Measurements from ENCODE around the gene SPEF2. TPM values are rescaled to one million over a fixed set of nuclear protein-coding genes. Genes with fewer than 3 reads are reported as not detected.

Gene SPEF2
- total RNA-seq, 1 donor from 2014 or later, result 11.8 TPM

DNA sequence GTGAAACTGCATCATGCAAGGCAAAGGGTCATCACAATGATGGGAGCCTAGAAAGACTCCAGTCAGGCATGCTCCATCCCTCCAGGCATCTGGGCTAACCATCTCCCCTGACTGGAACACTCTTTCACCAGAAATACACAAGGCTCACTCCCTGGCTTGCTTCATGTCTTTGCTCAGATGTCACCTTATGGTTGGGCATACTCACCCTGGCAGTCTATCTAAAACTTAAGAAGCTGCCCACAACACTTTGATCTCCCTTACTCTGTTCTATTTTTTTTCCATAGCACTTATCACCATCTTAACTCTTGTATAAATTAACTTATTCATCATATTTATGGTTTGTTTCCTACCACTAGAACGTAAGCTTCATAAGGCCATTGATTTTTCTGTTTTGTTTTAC is 90.0 kb downstream of the SPEF2 start:
- DNase-seq (ENCODE audit: low spot score), result no peak

DNA sequence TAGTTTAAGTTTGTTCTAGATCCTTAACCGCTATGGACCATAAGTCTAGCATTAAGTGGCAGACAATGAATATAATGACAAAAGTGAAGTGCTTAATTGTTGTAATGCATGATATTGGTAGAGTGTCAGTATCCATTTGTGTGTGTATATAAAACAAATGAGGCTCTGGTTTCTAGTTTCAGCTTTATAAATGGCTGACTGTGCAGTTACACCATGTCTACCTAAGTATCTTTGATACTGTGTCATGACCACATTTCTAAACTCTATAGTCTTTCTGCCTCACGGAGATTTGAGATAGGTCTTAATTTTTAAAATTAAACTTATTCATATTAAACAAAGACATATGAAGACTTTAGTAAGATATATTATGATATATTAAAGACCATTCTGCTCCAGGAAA is 92.0 kb downstream of the SPEF2 start:
- DNase-seq (ENCODE audit: low spot score), result no peak

DNA sequence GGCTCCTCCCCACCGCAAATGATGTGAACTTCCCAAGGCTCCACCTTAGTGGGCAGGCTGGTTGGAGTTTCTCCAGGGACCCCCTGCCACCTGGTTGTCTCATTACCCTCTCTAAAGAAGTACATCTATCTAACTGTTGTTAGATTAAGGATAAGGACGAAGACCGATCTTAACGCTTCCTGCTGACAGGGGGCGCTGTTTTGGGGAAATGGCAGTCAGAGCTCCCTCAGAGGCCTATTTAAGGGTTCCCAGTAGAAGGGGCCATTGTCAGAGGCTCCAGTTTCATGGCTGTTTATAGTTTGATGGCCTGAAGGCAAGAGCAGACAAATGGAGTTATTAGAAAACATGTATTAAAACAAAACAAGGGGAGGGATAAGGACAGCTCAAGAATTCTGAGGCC is 100.1 kb downstream of the SPEF2 start:
- no peak for DNase-seq (ENCODE audit: low spot score)

GRCh38 chr5:35735718-35736117 is 118.1 kb downstream of the SPEF2 start:
- no peak for DNase-seq (ENCODE audit: low spot score)

GRCh38 chr5:35736280-35736679 is 118.6 kb downstream of the SPEF2 start:
- no peak for DNase-seq (ENCODE audit: low spot score)

- no peak for DNase-seq (ENCODE audit: low spot score)
These were observed 123.6 kb downstream of the SPEF2 start for GRCh38 chr5:35741126-35741716.

DNA sequence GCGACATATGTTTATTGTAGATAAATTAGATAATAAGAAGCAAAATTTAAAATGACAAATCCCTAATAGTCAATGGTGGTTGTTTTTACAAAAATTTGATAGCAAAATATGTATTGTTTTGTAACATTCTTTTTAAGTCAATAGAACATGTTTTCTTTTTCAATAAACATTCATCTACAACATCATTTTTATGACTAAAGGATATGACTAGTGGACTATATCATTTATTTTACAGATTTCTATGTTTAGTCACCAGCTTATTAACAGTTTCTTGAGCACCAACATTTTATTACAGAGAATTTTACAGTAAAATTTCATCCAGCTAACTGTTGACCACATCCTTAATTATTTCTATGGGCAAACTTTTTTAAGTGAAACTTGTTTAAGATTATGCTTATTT is 124.3 kb downstream of the SPEF2 start:
- DNase-seq (ENCODE audit: low spot score), result no peak

GRCh38 chr5:35743644-35744043 is 126.0 kb downstream of the SPEF2 start:
- no peak for DNase-seq (ENCODE audit: low spot score)

GRCh38 chr5:35745193-35745592 is 127.5 kb downstream of the SPEF2 start:
- no peak for DNase-seq (ENCODE audit: low spot score)

DNA sequence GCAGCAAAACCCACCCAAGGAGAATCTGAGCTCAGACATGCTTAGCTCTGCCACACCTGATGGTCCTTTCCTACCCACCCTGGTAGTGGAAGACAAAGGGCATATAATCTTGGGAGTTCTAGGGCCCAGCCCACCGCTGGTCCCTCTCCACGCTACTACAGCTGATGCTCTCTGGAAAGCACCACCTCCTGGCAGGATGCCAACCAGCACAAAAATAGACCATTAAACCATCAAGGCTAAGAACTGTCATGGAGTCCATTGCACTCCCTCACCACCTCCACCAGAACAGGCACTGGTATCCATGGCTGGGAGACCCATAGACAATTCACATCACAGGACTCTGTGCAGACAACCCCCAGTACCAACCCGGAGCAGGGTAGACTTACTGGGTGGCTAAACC is 128.0 kb downstream of the SPEF2 start:
- no peak for DNase-seq (ENCODE audit: low spot score)

- no peak for DNase-seq (ENCODE audit: low spot score)
These were observed 134.3 kb downstream of the SPEF2 start for GRCh38 chr5:35752012-35752411.

DNA sequence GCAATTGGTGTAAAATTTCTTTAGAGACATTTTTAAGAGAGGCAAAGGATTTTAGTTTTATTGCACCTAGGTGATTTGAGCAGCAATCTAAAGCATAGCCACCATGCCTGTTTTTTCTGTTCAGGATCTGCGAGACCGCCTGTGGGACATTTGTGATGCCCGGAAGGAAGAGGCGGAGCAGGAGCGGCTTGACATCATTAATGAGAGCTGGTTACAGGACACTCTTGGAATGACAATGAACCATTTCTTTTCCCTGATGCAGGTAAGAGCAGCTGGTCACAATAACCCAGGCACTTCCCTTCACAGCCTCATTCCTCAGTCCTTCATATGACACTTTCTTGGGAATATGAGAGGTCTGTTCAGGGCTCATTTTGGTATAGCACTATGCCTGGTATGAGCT is 135.8 kb downstream of the SPEF2 start:
- DNase-seq (ENCODE audit: low spot score), result no peak

GRCh38 chr5:35754481-35754880 is 136.8 kb downstream of the SPEF2 start:
- no peak for DNase-seq (ENCODE audit: low spot score)

DNA sequence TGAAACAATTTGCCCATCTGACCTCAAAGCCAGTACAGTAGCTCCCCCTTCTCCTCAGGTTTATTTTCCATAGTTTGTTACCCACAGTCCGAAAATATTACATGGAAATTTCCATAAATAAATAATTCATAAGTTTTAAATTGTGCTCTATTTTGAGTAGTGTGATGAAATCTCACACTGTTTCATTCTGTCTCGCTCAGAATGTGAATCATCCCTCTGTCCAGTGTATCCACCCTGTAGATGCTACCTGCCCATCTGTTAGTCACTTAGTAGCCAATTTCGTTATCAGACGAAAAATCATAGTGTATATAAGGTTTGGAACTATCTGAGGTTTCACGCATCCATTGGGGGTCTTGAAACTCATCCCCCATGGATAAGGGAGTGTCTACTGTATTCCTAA is 138.3 kb downstream of the SPEF2 start:
- no peak for DNase-seq (ENCODE audit: low spot score)

DNA sequence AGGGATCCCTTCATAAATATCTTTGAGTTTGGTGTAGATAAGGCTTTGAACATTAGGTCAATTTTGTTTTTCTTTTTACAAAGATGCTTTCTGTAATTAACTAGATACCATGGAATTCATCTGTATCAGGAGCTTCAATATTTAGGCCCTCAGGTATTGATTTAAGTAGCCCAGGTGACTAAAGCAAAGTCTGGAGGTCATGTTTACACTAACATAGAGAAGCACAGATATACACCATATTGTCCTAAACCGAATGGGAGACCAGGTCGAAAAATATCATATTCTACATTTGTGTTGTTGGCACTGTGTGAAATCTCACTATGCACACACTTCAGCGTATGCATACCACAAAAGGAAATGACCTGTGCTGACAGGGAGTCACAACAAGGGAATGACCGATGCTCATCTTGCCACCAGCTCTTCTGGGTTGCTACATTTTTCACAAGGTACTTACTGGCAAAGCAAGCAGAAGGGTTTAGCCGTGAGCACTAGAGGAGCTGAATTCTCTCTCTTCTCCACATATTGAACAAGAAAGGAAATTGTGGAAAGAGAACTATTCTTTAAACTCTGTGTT is 140.6 kb downstream of the SPEF2 start:
- no peak for DNase-seq (ENCODE audit: low spot score)

GRCh38 chr5:35761541-35761940 is 143.9 kb downstream of the SPEF2 start:
- no peak for DNase-seq (ENCODE audit: low spot score)

- DNase-seq (ENCODE audit: low spot score), result no peak
These were observed 144.7 kb downstream of the SPEF2 start for GRCh38 chr5:35762368-35762767.

DNA sequence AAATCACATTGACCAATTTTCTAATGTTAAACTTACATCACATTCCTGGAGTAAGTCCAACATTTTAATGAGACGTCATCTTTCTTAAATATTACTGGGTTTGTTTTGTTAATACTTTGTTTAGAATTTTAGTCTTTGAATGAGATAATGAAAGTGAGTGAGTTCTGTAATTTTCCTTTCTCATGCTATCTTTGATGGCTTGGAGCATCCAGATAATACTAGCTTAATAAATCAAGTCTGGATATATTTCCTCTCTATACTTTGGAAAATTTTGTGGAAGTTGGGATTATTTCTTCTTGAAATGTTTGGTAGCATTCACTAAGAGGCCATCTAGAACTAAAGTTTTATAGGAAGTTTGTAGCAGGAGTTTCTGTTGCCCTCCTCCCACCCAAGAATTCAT is 148.3 kb downstream of the SPEF2 start:
- no peak for DNase-seq (ENCODE audit: low spot score)

GRCh38 chr5:35771300-35771699 is 153.6 kb downstream of the SPEF2 start:
- DNase-seq (ENCODE audit: low spot score), result no peak

DNA sequence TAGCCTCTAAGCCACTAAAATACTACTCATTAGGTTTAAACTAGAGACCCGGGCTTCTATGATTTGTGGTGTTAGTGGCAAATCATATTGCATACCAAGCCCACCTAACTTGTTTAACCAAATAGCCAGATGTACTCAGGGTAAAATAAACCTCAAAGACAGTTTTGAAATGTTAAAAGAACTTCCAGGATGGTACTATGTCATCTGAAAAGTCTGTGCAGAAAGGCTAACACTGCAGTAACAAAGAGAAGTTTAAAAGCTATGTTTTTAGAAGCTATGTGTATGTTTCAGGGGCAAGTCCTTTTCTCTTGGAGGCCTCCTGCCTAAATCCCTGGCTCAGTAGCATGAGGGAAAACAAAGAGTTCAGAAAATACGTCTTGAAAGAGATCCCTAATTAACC is 154.2 kb downstream of the SPEF2 start:
- DNase-seq (ENCODE audit: low spot score), result no peak

GRCh38 chr5:35773967-35774366 is 156.3 kb downstream of the SPEF2 start:
- no peak for DNase-seq (ENCODE audit: low spot score)

DNA sequence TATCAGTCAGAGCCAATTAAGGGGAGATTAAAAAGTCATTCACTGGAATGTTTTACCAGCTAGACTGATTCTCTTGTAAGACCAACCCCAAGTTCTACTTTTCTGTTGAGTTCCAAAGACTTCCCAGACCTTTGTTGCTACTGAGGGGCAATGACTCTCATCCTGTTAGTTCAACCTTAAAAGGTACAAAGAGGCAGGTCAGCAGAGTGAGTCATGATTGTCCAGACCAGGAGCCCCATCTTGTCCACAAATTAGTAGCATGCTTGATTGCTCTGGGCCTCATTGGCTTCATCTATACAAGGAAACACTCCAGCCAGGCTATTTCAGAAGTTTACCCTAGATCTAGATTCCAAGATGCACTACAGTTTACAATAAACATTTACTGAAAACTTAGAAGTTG is 159.1 kb downstream of the SPEF2 start:
- no peak for DNase-seq (ENCODE audit: low spot score)

GRCh38 chr5:35777358-35778087 is 159.9 kb downstream of the SPEF2 start:
- DNase-seq (ENCODE audit: low spot score), result peak; percentile 72
